ENCODE data around the gene PODXL. TPM values are rescaled to one million over a fixed set of nuclear protein-coding genes. Genes with fewer than 3 reads are reported as not detected.

Gene PODXL
- total and polyA plus RNA-seq, 2 experiments from 2014 or later, result 24.1 to 58.5 TPM

DNA sequence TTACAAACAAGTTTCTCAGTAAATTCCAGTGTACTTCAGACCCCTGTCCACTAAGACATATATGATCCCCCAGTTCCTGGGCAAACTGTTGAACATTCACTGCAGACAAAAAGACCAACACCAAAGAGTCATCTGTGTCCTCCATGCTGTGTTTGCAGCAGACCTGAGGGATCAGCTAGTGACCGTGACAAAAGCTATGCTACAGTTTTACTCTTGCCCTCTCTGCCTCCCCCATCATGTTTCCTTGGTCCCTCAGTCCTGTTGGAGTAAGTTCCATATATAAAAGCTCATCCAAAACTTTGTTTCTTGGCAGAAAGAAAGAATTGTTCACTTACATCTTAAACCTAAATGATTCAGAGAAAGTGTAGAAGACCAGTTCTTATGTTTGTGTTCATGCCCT, 56.1 kb downstream of the PODXL start:
- no peaks in the 10 kb centered on the region for H3K4me1 ChIP-seq (ENCODE audit: low read depth)
- H3K27ac ChIP-seq, result peak overlapping the region; percentile 59
- peaks cover 18% of the 10 kb centered on the region for H3K36me3 ChIP-seq
- no peak overlapping the region for H3K4me3 ChIP-seq
- no peak for TF ChIP-seq CTCF (IDR thresholded peaks at IDR 0.05; ENCODE audit: low read depth, low read length)
- H3K27me3 ChIP-seq, result no peaks in the 10 kb centered on the region
- no peak for DNase-seq (ENCODE audit: low read depth in 1 of 2, low spot score in 1 of 2)
- H3K9me3 ChIP-seq (ENCODE audit: low read depth), result no peaks in the 10 kb centered on the region

GRCh38 chr7:131499801-131500200, 56.6 kb downstream of the PODXL start:
- DNase-seq (ENCODE audit: low read depth in 1 of 2, low spot score in 1 of 2), result no peak
- TF ChIP-seq CTCF (IDR thresholded peaks at IDR 0.05; ENCODE audit: low read depth, low read length), result no peak
- Histone ChIP-seq H3K9me3 (ENCODE audit: low read depth) (no peaks in the 10 kb centered on the region), H3K36me3 (peaks cover 12% of the 10 kb centered on the region), H3K4me3 (no peak overlapping the region), H3K4me1 (ENCODE audit: low read depth) (no peaks in the 10 kb centered on the region), H3K27ac (peak overlapping the region; percentile 59), H3K27me3 (no peaks in the 10 kb centered on the region)

DNA sequence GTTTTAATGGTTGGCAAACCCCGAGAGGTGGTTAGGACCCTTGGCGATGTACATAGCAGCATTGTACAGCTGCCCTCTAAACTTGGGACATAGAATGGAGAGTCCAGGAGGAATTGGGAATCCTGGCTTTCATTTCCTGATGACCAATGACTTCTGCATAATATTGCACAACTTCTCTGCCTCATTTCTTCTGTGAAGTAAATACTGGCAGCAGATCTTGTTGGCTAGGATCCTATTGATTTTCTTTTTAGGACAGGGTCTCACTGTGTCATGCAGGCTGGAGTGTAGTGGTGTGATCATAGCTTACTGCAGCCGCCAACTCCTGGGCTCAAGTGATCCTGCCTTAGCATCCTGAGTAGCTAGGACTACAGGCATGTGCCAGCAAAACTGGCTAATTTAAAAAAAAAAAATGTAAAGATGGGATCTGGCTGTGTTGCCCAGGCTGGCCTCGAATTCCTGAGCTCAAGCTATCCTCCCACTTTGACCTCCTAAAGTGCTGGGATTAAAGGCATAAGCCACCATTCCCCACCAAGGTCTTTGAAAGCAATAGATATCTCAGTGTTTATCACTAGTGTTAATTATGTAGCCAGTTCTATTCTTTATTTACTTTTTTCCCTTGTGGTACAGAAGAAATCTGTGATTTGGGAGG, 58.1 kb downstream of the PODXL start:
- TF ChIP-seq CTCF (IDR thresholded peaks at IDR 0.05; ENCODE audit: low read depth, low read length), result no peak
- Histone ChIP-seq H3K4me3 (no peak overlapping the region), H3K4me1 (ENCODE audit: low read depth) (no peaks in the 10 kb centered on the region), H3K27ac (peak overlapping the region; percentile 9), H3K27me3 (no peaks in the 10 kb centered on the region), H3K9me3 (ENCODE audit: low read depth) (no peaks in the 10 kb centered on the region), H3K36me3 (peaks cover 5% of the 10 kb centered on the region)
- DNase-seq (ENCODE audit: low read depth in 1 of 2, low spot score in 1 of 2), result peak in 1 of 2 donors; percentile 55

- Histone ChIP-seq H3K27me3 (no peaks in the 10 kb centered on the region), H3K9me3 (ENCODE audit: low read depth) (no peaks in the 10 kb centered on the region)
Measured at GRCh38 chr7:131497454-131497853, 59.0 kb downstream of the PODXL start.

DNA sequence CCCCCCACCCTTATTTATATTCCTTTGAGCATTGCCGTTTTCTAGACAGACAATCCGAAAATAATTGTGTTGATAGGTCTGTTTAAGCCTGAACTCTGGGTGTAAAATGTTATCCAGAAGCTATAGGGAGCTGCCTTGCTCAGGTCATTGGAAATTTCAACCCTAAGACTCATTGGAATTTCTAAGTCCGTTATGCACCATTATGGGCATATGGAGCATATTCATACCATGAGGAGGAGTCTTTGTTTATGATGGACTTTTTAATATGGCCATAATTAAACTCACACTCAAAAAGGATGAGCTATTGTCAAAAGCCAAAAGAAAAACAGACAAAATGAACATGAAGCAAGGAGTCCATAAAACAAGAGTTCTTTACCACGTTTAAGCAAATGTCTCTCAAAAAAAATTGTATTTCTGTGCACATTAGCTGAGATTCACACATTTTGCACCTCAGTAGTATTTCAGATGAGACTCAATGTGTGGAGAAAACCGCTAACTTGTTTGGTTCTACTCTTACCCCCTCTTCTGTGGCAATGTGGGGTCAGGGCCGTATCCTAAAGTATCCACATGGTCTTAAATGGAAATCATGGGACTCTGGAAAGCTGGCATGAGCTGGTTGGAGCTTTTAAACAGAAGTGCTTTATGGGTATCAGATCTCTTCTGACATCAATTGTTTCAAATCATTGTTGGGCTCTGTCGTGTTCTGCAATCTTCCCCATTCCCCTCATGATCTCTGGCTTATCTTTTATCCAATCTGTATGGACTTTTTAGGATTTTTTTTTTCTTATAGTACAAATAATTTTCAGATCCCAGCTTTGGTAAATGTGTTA, 60.5 kb downstream of the PODXL start:
- Histone ChIP-seq H3K36me3 (no peaks in the 10 kb centered on the region), H3K9me3 (ENCODE audit: low read depth) (no peaks in the 10 kb centered on the region), H3K4me3 (no peak overlapping the region), H3K4me1 (ENCODE audit: low read depth) (no peaks in the 10 kb centered on the region), H3K27me3 (no peaks in the 10 kb centered on the region), H3K27ac (no peak overlapping the region)
- DNase-seq (ENCODE audit: low read depth in 1 of 2, low spot score in 1 of 2), result no peak
- TF ChIP-seq CTCF (IDR thresholded peaks at IDR 0.05; ENCODE audit: low read depth, low read length), result no peak

More at GRCh38 chr7:131497454-131497853, 59.0 kb downstream of the PODXL start:
- Histone ChIP-seq H3K4me1 (ENCODE audit: low read depth) (no peaks in the 10 kb centered on the region), H3K4me3 (no peak overlapping the region), H3K27ac (no peak overlapping the region), H3K36me3 (peaks cover 5% of the 10 kb centered on the region)
- TF ChIP-seq CTCF (IDR thresholded peaks at IDR 0.05; ENCODE audit: low read depth, low read length), result no peak
- DNase-seq (ENCODE audit: low read depth in 1 of 2, low spot score in 1 of 2), result no peak
